PFSK-1 (cell line): ENCODE results near the gene AADACL4.

Source experiments
- FOXP2 ChIP-seq: optimal IDR thresholded peaks from 2 replicates; pipeline ENCODE3; 2011; ENCODE audit warnings: borderline replicate concordance, control low read depth, inconsistent platforms; ENCODE audit not compliant: insufficient read depth; ENCODE audit errors: extremely low read length, extremely low read depth
- POLR2AphosphoS5 ChIP-seq: IDR thresholded peaks from 2 replicates; pipeline ENCODE4 v1.6.1; 2012; ENCODE audit warnings: low read depth, mild to moderate bottlenecking, control low read depth, low read length, moderate library complexity
- SIN3A ChIP-seq: IDR thresholded peaks from 2 replicates; pipeline ENCODE4 v1.6.1; 2012; ENCODE audit warnings: mild to moderate bottlenecking, low read length, moderate library complexity, borderline replicate concordance; ENCODE audit not compliant: insufficient read depth
- TAF1 ChIP-seq: IDR thresholded peaks from 2 replicates; pipeline ENCODE4 v1.6.1; 2012; ENCODE audit warnings: low read length, control low read depth, borderline replicate concordance; ENCODE audit not compliant: insufficient read depth
- TF ChIP-seq, protein P1 (sequence below), 2 experiments: IDR thresholded peaks; 2 replicates each; pipeline versions ENCODE4 v1.6.1 to v1.8.0; 2011 to 2012; ENCODE audit warnings: low read depth in 2 of 2, low read length in 2 of 2, control low read depth in 1 of 2, inconsistent platforms in 1 of 2, mild to moderate bottlenecking in 1 of 2, moderate library complexity in 1 of 2; ENCODE audit not compliant: insufficient read depth in 1 of 2

Gene AADACL4

DNA sequence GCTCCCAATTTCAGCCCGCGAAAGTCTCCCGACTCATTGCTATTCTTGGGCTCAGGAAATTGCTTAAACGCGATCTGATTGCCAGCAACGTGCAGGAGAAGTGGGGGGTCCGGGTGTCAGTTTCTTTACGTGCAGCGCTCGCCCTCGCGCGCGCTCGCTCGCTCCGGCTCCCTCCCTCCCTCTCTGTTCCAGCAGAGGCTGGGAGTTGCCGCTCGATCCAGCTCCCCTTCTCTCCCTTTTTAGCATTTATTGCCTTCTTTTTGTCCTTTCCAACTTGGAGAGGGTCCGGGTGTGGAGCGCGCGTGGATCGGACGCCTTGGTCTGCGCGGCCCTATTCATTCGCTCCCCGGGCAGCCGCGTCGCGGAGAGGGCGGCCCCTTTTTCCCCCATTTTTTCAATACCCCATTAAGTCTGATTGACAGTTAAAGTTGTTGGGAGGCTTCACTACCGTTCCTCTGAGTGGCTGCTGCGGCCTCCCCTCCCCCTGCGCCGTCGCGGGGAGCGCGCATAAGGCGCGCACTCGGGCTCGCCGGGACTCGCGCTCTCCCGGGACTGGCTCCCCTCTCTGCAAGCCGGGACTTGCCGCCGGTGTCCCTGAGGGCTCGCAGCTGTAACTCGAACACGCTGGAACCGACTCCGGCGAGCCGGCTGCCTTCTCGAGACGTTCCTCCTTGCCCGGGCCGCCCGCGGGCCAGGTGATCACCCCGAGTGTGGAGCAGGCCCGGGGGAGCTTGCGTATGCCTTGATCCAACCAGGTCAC is 25.8 kb upstream of the AADACL4 start, which contains the start of gene DHRS3:
Gene DHRS3 (minus strand): TSS at position 310 of the 760 bp plus-strand sequence. CDS start 862 bp downstream, outside the sequence.
- TF ChIP-seq, protein P1, sequence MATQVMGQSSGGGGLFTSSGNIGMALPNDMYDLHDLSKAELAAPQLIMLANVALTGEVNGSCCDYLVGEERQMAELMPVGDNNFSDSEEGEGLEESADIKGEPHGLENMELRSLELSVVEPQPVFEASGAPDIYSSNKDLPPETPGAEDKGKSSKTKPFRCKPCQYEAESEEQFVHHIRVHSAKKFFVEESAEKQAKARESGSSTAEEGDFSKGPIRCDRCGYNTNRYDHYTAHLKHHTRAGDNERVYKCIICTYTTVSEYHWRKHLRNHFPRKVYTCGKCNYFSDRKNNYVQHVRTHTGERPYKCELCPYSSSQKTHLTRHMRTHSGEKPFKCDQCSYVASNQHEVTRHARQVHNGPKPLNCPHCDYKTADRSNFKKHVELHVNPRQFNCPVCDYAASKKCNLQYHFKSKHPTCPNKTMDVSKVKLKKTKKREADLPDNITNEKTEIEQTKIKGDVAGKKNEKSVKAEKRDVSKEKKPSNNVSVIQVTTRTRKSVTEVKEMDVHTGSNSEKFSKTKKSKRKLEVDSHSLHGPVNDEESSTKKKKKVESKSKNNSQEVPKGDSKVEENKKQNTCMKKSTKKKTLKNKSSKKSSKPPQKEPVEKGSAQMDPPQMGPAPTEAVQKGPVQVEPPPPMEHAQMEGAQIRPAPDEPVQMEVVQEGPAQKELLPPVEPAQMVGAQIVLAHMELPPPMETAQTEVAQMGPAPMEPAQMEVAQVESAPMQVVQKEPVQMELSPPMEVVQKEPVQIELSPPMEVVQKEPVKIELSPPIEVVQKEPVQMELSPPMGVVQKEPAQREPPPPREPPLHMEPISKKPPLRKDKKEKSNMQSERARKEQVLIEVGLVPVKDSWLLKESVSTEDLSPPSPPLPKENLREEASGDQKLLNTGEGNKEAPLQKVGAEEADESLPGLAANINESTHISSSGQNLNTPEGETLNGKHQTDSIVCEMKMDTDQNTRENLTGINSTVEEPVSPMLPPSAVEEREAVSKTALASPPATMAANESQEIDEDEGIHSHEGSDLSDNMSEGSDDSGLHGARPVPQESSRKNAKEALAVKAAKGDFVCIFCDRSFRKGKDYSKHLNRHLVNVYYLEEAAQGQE (IDR thresholded peaks at IDR 0.05; ENCODE audit: insufficient read depth in 1 of 2, low read depth in 2 of 2, low read length in 2 of 2) = no peak; a peak in 1 of 4 replicates
- TF ChIP-seq POLR2AphosphoS5 = no peak; the same call in 1 of the 2 replicates
- TF ChIP-seq SIN3A = no peak
- peak; percentile 38 for TF ChIP-seq FOXP2
- no peak for TF ChIP-seq TAF1

DNA sequence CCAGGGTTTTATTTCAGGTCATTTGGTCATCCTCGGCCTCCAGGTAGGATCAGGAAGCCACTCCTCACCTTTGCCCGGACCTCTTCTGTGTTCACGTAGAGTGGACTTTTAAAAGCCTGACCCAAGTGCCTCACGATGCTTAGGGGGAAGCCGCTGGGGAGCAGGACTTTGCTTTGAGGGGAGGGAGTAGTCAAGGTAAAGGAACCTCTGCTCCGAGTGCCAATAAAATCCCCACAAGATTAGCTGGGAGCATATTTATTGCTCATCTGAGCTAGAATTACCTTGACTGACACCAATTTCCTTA is 25.3 kb upstream of the AADACL4 start:
- TF ChIP-seq FOXP2 (no peak), POLR2AphosphoS5 (no peak), SIN3A (no peak), TAF1 (no peak)
- TF ChIP-seq, protein P1 (IDR thresholded peaks at IDR 0.05; ENCODE audit: insufficient read depth in 1 of 2, low read depth in 2 of 2, low read length in 2 of 2) = no peak; a peak in 1 of 4 replicates

DNA sequence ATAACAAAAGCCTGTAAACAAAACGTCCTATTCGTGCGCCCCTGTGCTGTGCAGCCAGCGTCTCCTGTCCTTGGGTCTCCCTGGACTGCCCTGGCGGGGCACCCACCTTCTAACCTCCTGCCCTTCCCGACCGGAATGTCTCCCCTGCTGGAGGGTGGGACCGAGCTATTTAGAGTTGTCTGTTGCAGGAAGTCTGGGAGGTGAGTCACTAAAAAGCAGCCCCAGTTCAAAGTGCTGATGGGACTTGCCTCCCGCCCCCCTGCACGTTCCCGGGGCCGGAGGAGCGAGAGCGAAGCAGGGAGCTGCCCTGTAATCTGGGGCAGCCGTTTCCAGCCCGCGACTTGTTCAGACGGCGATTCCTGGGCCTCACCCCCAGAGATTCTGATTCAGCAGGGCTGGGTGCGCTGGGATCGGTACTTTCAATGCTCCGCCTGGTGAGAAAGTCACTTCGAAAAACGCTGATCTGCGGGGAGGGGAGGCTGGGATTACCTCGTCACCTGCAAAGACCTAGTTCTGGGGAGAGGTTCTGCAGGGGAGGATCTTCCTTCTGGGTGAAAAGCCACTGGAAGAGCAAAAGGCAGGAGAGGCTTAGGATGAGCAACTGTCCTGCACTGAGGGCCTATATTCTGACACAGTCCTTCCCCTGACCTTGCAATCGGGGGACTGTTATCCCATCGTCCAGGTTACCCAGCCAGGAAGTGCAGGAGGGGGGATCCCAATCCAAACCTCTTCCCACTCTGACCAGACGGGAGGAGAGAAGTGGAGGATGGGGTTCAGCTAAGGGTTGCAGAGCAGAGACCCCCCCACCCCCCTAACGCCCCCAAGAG is 24.7 kb upstream of the AADACL4 start:
- TF ChIP-seq POLR2AphosphoS5 (peak; percentile 14; the same call in 1 of the 2 replicates), FOXP2 (peak; percentile 53), TAF1 (0 out of 2 replicates have a peak, but pooled peaks have one; percentile 25), SIN3A (peak; percentile 36; the same call in 1 of the 2 replicates)
- TF ChIP-seq, protein P1 (IDR thresholded peaks at IDR 0.05; ENCODE audit: insufficient read depth in 1 of 2, low read depth in 2 of 2, low read length in 2 of 2) = 0 out of 4 replicates have a peak, but pooled peaks of 1 of the 2 experiments have one; percentile 4

DNA sequence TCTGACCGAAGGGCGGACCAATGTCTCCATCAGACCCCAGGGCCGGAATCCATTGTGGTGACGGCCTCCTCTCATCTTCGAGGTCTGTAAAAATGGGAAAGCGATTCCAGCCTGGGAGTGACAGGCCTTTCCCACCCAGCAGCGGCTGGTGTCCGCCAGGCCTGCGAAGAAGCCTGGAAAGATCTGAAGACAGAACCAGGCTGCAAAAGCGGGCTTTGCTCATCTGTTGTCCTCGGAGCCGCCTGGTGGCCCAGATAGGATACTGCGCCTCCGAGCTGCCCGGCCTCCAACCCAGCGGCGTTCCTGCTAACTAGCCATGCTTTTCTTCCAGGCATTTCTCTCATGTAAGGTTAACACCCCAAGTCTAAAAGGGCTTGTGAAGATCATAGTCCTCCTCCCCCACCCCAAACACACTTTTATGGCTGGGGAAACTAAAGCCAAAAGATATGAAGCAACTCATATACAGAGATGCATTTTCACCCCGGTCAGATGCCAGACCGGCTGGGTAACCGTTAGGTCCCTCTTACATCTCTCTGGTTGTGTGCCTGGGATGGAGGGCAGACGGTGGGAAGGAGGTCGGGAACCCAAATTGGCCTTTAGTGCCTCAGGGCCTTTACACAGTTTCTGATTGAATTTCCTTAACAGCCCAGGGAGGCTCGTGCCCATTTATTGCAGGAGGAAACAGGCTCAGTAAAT is 23.9 kb upstream of the AADACL4 start:
- TF ChIP-seq, protein P1 (IDR thresholded peaks at IDR 0.05; ENCODE audit: insufficient read depth in 1 of 2, low read depth in 2 of 2, low read length in 2 of 2) = no peak
- no peak for TF ChIP-seq SIN3A
- no peak for TF ChIP-seq FOXP2
- no peak for TF ChIP-seq TAF1
